Measurements from ENCODE around the gene FLNA.

FLNA gene

DNA sequence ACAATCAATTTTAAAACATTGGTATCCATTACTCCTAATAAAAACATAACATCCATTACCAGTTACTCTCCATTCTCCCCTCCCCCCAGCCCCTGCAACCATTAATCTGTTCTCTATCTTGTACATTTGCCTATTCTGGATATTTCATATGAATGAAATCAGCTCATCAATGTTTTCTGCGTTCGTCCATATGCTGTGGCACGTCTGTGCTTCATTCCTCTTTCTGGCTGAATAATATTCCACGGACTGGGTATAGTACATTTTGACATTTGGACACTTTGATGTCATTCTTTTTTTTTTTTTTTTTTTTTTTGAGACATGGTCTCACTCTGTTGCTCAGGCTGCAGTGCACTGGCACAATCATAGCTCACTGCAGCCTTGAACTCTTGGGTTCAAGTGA is 29.4 kb upstream of the FLNA start:
- TF ChIP-seq ARNTL (CRISPR knock-in tag; IDR thresholded peaks at IDR 0.05; ENCODE audit: borderline replicate concordance, low read depth), result no peak
- TF ChIP-seq ZNF565 (CRISPR knock-in tag; conservative IDR thresholded peaks at IDR 0.05; ENCODE audit: low read depth), result no peak
- no peak for TF ChIP-seq ZC3H10 (CRISPR knock-in tag; IDR thresholded peaks at IDR 0.05)
- TF ChIP-seq ZNF8 (CRISPR knock-in tag; IDR thresholded peaks at IDR 0.05), result no peak
- TF ChIP-seq CSDC2 (CRISPR knock-in tag; IDR thresholded peaks at IDR 0.05), result no peak
- no peak for ATAC-seq

DNA sequence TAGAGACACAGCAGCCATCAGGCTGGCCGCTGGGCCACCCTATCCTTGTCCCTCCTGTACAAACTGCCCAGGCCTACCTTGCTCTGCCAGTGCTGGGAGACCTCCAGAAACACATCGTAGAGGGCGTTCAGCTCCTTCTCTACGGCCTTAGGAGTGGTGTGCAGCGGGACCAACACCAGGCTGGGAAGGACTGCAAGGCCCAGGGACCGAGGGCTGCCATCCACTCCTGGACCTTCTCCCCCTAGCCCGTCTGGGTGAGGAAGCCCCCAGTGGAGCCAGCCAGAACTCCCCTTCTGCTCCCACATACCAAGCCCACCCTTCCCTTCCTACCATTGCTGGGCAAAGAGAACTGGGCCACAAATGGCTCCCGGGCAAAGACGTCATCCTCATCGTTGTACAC is 28.8 kb upstream of the FLNA start:
- ATAC-seq, result no peak; the same call in none of the 3 replicates

DNA sequence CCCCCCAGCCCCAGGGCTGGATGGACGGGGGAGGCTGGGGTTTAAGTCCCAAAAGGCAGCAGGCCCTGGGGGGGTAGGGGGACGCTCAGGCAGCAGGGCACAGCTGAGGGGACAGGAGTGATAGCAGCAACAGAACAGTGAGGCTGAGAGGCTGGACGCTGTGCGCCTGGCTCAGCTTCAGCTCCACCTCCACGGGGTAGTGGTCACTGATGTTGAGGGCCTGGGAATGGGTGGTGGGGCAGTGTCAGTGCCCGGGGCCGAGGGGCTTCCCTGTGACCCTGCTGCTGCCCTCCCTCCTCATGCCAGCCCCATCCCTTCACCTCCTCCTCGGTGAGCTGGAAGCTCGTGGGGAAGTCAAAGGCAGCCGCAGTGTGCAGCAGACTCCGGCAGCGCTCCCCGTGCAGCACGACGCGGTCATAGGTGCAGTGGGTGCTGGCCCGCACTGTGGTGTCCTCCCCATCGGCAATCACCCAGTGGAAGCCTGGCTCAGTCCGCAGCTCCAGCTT is 28.2 kb upstream of the FLNA start:
- ATAC-seq, result peak; percentile 29

More for the DNA sequence above, 28.8 kb upstream of the FLNA start:
- TF ChIP-seq BACH2 (CRISPR knock-in tag; IDR thresholded peaks at IDR 0.05; ENCODE audit: borderline replicate concordance) (no peak), ZNF8 (CRISPR knock-in tag; IDR thresholded peaks at IDR 0.05) (no peak), ESRRG (CRISPR knock-in tag; IDR thresholded peaks at IDR 0.05) (no peak), PPARA (CRISPR knock-in tag; IDR thresholded peaks at IDR 0.05; ENCODE audit: borderline replicate concordance) (no peak), ISL1 (CRISPR knock-in tag; IDR thresholded peaks at IDR 0.05) (no peak), GLIS3 (CRISPR knock-in tag; IDR thresholded peaks at IDR 0.05) (no peak), SNAI2 (CRISPR knock-in tag; IDR thresholded peaks at IDR 0.05) (no peak), ZNF70 (CRISPR knock-in tag; IDR thresholded peaks at IDR 0.05) (no peak), CSDC2 (CRISPR knock-in tag; IDR thresholded peaks at IDR 0.05) (no peak)

DNA sequence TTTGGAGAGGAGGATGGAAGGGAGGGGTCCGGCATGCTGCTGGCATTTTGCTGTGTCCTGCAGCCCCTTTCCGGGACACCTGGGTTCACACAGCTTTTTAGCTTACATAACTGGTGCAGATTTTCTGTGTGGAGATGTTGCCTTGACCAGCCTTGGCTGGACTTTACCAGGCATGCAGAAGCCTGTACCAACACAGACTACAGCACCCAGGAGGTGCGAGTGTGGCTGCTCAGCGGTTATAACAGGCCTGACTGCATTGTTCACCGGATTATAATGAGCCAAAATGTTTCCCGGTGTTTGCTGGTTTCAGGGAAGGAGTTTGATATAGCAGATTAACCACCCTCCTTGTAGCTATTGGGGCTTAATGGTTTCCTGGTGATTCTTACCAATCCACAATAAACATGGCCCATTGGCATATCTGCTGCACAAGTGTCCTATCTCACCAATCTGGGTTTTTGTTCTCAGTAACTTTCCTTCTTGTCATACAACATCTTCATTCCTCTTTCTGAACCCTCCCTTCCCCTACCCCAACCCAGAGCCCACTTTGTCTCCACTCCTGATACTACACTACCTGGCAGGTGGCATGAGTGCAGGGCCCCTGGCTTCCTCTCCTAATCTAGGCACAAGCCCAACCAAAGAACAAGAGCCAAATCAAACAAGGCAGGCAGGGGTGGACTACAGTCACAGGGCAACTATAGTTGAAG is 27.6 kb upstream of the FLNA start:
- no peak for TF ChIP-seq ZNF70 (CRISPR knock-in tag; IDR thresholded peaks at IDR 0.05)
- TF ChIP-seq, protein P1, sequence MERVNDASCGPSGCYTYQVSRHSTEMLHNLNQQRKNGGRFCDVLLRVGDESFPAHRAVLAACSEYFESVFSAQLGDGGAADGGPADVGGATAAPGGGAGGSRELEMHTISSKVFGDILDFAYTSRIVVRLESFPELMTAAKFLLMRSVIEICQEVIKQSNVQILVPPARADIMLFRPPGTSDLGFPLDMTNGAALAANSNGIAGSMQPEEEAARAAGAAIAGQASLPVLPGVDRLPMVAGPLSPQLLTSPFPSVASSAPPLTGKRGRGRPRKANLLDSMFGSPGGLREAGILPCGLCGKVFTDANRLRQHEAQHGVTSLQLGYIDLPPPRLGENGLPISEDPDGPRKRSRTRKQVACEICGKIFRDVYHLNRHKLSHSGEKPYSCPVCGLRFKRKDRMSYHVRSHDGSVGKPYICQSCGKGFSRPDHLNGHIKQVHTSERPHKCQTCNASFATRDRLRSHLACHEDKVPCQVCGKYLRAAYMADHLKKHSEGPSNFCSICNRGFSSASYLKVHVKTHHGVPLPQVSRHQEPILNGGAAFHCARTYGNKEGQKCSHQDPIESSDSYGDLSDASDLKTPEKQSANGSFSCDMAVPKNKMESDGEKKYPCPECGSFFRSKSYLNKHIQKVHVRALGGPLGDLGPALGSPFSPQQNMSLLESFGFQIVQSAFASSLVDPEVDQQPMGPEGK (CRISPR knock-in tag; IDR thresholded peaks at IDR 0.05; ENCODE audit: borderline replicate concordance), result no peak
- no peak for TF ChIP-seq TCF4 (CRISPR knock-in tag; IDR thresholded peaks at IDR 0.05; ENCODE audit: borderline replicate concordance)
- no peak for TF ChIP-seq CSDC2 (CRISPR knock-in tag; IDR thresholded peaks at IDR 0.05)
- TF ChIP-seq, protein P2, sequence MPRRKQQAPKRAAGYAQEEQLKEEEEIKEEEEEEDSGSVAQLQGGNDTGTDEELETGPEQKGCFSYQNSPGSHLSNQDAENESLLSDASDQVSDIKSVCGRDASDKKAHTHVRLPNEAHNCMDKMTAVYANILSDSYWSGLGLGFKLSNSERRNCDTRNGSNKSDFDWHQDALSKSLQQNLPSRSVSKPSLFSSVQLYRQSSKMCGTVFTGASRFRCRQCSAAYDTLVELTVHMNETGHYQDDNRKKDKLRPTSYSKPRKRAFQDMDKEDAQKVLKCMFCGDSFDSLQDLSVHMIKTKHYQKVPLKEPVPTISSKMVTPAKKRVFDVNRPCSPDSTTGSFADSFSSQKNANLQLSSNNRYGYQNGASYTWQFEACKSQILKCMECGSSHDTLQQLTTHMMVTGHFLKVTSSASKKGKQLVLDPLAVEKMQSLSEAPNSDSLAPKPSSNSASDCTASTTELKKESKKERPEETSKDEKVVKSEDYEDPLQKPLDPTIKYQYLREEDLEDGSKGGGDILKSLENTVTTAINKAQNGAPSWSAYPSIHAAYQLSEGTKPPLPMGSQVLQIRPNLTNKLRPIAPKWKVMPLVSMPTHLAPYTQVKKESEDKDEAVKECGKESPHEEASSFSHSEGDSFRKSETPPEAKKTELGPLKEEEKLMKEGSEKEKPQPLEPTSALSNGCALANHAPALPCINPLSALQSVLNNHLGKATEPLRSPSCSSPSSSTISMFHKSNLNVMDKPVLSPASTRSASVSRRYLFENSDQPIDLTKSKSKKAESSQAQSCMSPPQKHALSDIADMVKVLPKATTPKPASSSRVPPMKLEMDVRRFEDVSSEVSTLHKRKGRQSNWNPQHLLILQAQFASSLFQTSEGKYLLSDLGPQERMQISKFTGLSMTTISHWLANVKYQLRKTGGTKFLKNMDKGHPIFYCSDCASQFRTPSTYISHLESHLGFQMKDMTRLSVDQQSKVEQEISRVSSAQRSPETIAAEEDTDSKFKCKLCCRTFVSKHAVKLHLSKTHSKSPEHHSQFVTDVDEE (CRISPR knock-in tag; IDR thresholded peaks at IDR 0.05), result no peak
- no peak for TF ChIP-seq ZNF8 (CRISPR knock-in tag; IDR thresholded peaks at IDR 0.05)
- TF ChIP-seq, protein P3, sequence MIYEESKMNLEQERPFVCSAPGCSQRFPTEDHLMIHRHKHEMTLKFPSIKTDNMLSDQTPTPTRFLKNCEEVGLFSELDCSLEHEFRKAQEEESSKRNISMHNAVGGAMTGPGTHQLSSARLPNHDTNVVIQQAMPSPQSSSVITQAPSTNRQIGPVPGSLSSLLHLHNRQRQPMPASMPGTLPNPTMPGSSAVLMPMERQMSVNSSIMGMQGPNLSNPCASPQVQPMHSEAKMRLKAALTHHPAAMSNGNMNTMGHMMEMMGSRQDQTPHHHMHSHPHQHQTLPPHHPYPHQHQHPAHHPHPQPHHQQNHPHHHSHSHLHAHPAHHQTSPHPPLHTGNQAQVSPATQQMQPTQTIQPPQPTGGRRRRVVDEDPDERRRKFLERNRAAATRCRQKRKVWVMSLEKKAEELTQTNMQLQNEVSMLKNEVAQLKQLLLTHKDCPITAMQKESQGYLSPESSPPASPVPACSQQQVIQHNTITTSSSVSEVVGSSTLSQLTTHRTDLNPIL (CRISPR knock-in tag; IDR thresholded peaks at IDR 0.05; ENCODE audit: low read depth), result no peak
- no peak for TF ChIP-seq ARNTL (CRISPR knock-in tag; IDR thresholded peaks at IDR 0.05; ENCODE audit: borderline replicate concordance, low read depth)
- no peak for TF ChIP-seq RARB (CRISPR knock-in tag; IDR thresholded peaks at IDR 0.05)

More for the DNA sequence above, 28.2 kb upstream of the FLNA start:
- TF ChIP-seq ZNF565 (CRISPR knock-in tag; conservative IDR thresholded peaks at IDR 0.05; ENCODE audit: low read depth), result no peak
- TF ChIP-seq ZFP3 (CRISPR knock-in tag; IDR thresholded peaks at IDR 0.05), result no peak
- TF ChIP-seq ESRRG (CRISPR knock-in tag; IDR thresholded peaks at IDR 0.05), result no peak
- TF ChIP-seq, protein P1 (CRISPR knock-in tag; IDR thresholded peaks at IDR 0.05; ENCODE audit: borderline replicate concordance), result no peak
- TF ChIP-seq BACH2 (CRISPR knock-in tag; IDR thresholded peaks at IDR 0.05; ENCODE audit: borderline replicate concordance), result no peak
- TF ChIP-seq, protein P4, sequence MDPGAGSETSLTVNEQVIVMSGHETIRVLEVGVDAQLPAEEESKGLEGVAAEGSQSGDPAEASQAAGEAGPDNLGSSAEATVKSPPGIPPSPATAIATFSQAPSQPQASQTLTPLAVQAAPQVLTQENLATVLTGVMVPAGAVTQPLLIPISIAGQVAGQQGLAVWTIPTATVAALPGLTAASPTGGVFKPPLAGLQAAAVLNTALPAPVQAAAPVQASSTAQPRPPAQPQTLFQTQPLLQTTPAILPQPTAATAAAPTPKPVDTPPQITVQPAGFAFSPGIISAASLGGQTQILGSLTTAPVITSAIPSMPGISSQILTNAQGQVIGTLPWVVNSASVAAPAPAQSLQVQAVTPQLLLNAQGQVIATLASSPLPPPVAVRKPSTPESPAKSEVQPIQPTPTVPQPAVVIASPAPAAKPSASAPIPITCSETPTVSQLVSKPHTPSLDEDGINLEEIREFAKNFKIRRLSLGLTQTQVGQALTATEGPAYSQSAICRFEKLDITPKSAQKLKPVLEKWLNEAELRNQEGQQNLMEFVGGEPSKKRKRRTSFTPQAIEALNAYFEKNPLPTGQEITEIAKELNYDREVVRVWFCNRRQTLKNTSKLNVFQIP (CRISPR knock-in tag; IDR thresholded peaks at IDR 0.05; ENCODE audit: borderline replicate concordance, low read depth), result no peak
- TF ChIP-seq ZNF70 (CRISPR knock-in tag; IDR thresholded peaks at IDR 0.05), result no peak
- TF ChIP-seq CSDC2 (CRISPR knock-in tag; IDR thresholded peaks at IDR 0.05), result no peak
- TF ChIP-seq ZC3H10 (CRISPR knock-in tag; IDR thresholded peaks at IDR 0.05), result no peak
- TF ChIP-seq ZNF8 (CRISPR knock-in tag; IDR thresholded peaks at IDR 0.05), result no peak
- no peak for TF ChIP-seq OSR1 (CRISPR knock-in tag; IDR thresholded peaks at IDR 0.05)
- TF ChIP-seq, protein P5, sequence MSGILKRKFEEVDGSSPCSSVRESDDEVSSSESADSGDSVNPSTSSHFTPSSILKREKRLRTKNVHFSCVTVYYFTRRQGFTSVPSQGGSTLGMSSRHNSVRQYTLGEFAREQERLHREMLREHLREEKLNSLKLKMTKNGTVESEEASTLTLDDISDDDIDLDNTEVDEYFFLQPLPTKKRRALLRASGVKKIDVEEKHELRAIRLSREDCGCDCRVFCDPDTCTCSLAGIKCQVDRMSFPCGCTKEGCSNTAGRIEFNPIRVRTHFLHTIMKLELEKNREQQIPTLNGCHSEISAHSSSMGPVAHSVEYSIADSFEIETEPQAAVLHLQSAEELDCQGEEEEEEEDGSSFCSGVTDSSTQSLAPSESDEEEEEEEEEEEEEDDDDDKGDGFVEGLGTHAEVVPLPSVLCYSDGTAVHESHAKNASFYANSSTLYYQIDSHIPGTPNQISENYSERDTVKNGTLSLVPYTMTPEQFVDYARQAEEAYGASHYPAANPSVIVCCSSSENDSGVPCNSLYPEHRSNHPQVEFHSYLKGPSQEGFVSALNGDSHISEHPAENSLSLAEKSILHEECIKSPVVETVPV (CRISPR knock-in tag; IDR thresholded peaks at IDR 0.05), result no peak

More for the DNA sequence above, 27.6 kb upstream of the FLNA start:
- ATAC-seq, result peak; percentile 8
